Subcutaneous abdominal adipose tissue (tissue), 5 donors: Measurements from ENCODE around the gene GIN1.
"Not testable (repeated sequence)": the region's sequence is repeated elsewhere in the genome, so short reads cannot be mapped to it uniquely, and the experiment has no call there.

ENCODE experiments used
- H3K27ac ChIP-seq: one replicate; pipeline ENCODE4 v1.7.0; 2013; ENCODE audit warnings: low read depth, mild to moderate bottlenecking, inconsistent platforms, low read length, moderate library complexity
- H3K27me3 ChIP-seq, 5 donors: one replicate each; pipeline ENCODE4 v1.7.0; 2013; ENCODE audit warnings: low read length in 5 of 5, inconsistent platforms in 1 of 5; ENCODE audit not compliant: control insufficient read depth in 5 of 5, insufficient read depth in 4 of 5
- H3K36me3 ChIP-seq, 5 donors: one replicate each; pipeline ENCODE4 v1.7.0; 2013; ENCODE audit warnings: low read length in 5 of 5; ENCODE audit not compliant: control insufficient read depth in 5 of 5, insufficient read depth in 5 of 5
- H3K4me1 ChIP-seq, 5 donors: one replicate each; pipeline ENCODE4 v1.7.0; 2013; ENCODE audit warnings: low read length in 5 of 5, mild to moderate bottlenecking in 3 of 5, moderate library complexity in 1 of 5; ENCODE audit not compliant: control insufficient read depth in 5 of 5, insufficient read depth in 5 of 5
- H3K4me3 ChIP-seq, 5 donors: one replicate each; pipeline ENCODE4 v1.7.0; 2013; ENCODE audit warnings: low read length in 5 of 5, low read depth in 1 of 5
- H3K9ac ChIP-seq, 5 donors: one replicate each; pipeline ENCODE4 v1.7.0; 2013; ENCODE audit warnings: low read length in 5 of 5, mild to moderate bottlenecking in 4 of 5, moderate library complexity in 3 of 5
- H3K9me3 ChIP-seq, 5 donors: one replicate each; pipeline ENCODE4 v1.7.0; 2013; ENCODE audit warnings: low read length in 5 of 5; ENCODE audit not compliant: control insufficient read depth in 5 of 5
- donor health status: healthy.
- donor health status: healthy.
- donor health status: healthy.
- donor health status: healthy.
- donor health status: healthy.

GIN1 gene

GRCh38 chr5:103046706-103047105 lies 73.2 kb downstream of the GIN1 start:
- not testable (repeated sequence) for H3K9ac ChIP-seq

DNA sequence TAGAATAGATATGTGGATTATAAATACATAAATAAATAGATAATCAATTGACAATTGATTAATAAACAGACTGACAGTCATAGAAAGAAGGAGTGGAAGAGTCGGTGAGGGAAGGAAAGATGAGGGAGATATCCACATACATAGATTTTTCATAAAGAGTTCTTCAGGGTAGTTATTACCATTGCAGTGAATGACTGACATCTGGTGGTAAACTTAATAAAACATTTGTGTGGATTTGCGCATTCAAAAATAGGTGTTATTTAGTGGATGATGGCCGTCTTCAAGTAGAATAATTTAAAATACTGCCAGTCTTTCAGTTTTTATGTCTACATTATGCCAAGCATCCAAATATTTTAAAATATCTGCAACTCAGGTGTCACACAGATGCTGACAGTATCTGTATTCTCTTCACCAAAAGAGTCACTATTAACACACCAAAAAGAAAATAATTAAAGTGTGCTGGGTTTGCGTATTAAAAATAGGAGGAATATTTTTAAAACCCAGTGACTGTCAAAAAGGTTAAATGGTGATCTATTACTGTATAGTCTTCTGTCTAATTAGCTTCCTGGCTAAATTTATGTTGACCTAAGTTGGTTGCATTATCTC lies 78.8 kb downstream of the GIN1 start:
- no peaks in the 10 kb centered on the region for H3K27me3 ChIP-seq
- no peak overlapping the region for H3K27ac ChIP-seq
- no peak overlapping the region for H3K9ac ChIP-seq
- H3K4me1 ChIP-seq = no peaks in the 10 kb centered on the region
- no peaks in the 10 kb centered on the region for H3K9me3 ChIP-seq
- H3K36me3 ChIP-seq = no peaks in the 10 kb centered on the region
- H3K4me3 ChIP-seq = no peak overlapping the region

More at GRCh38 chr5:103046706-103047105, 73.2 kb downstream of the GIN1 start:
- H3K27me3 ChIP-seq, H3K4me1 ChIP-seq, H3K4me3 ChIP-seq, H3K27ac ChIP-seq, H3K9me3 ChIP-seq, H3K36me3 ChIP-seq: not testable (repeated sequence)

DNA sequence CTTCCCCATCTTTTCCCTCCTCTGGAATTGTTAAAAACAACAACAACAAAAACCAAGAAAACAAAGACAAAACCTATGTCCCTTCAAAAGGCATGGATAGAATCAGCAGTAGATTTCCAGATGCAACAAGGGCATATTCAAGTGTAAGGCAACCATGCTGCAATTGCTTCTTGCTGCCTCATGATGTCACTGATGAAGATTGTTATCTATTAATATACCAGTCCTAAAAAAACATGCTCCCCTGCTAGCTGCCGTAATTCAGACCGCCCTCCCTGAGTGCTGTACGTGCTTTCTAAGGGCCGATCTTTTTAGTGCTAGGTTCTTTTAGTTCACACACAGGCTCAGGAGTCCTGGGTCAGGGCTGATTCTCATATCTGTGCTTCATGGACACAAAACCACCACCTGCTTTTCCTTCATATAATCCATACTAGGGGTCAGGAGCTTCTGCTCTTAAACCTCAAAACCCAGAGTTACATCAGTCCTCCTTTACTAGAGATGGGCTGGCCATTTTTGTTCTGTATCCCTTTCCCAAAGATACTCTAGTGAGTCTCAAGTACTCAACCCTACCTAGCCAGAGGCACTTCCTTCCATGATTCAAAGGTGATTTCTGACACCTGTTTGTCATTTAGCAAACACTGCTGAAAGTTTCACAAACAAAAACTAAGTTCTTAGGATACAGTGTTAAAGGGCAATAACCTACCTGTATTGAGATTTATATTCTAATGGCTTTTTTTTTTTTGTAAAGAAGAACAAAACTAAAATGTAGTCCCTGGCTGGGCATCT lies 82.1 kb downstream of the GIN1 start:
- Histone ChIP-seq H3K4me1 (no peaks in the 10 kb centered on the region), H3K36me3 (peaks cover 0 to 4% (median 0%) of the 10 kb centered on the region in 5 donors), H3K9ac (no peak overlapping the region), H3K27ac (no peak overlapping the region), H3K9me3 (peaks cover 0 to 6% (median 3%) of the 10 kb centered on the region in 5 donors), H3K27me3 (no peaks in the 10 kb centered on the region), H3K4me3 (no peak overlapping the region)

- Histone ChIP-seq H3K27ac (no peak overlapping the region), H3K36me3 (peaks cover 5 to 8% (median 7%) of the 10 kb centered on the region in 5 donors), H3K9ac (no peak overlapping the region), H3K27me3 (no peaks in the 10 kb centered on the region), H3K9me3 (peaks cover 0 to 6% (median 3%) of the 10 kb centered on the region in 5 donors), H3K4me1 (no peaks in the 10 kb centered on the region), H3K4me3 (no peak overlapping the region)
Measured at GRCh38 chr5:103036601-103037000, 83.3 kb downstream of the GIN1 start.
